Panc1 (cell line): ENCODE results near the gene TTC24. TPM values are rescaled to one million over a fixed set of nuclear protein-coding genes. Genes with fewer than 3 reads are reported as not detected.

Experiments used
- ATAC-seq: fragments of 200-7000 bp; cut with Tn5 transposase; 2 replicates; pipeline ENCODE4 v1.9.1; 2020; ENCODE audit warnings: mild to moderate bottlenecking, moderate library complexity
- BruUV-seq: library from RNA; stranded (reverse); fragments of 400-500 nt; replicated peaks from 2 replicates; lab custom pipeline; 2021; lab: Mats Ljungman, UMichigan
- CTCF ChIA-PET: fragments of 300-600 bp; sonication (Branson Sonifier 250); formaldehyde crosslinking; loops from one replicate; lab custom pipeline; 2022; ENCODE audit warnings: antibody characterized with exemption; lab: Charles Lee
- POLR2A ChIA-PET: fragments of 300-600 bp; sonication (Branson Sonifier 250); formaldehyde crosslinking; loops from one replicate; lab custom pipeline; 2022; ENCODE audit warnings: antibody characterized with exemption; lab: Charles Lee
- DNase-seq: peaks from one replicate; pipeline ENCODE4 v3.0.0-alpha.2; 2010; ENCODE audit warnings: low read depth, low spot score
- H3K27ac ChIP-seq: 2 replicates; pipeline ENCODE4 v1.5.1; 2011; ENCODE audit warnings: mild to moderate bottlenecking, low read length, inconsistent platforms
- H3K27me3 ChIP-seq: fragments of 200-500 bp; sonication (Bioruptor generic); 2 replicates; pipeline ENCODE4 v1.6.0; 2014; ENCODE audit warnings: low read length, inconsistent platforms; ENCODE audit not compliant: control insufficient read depth, insufficient read depth
- H3K36me3 ChIP-seq: fragments of 200-500 bp; sonication (Bioruptor generic); 2 replicates; pipeline ENCODE4 v1.5.1; 2014; ENCODE audit warnings: inconsistent platforms, mild to moderate bottlenecking, low read length, moderate library complexity; ENCODE audit not compliant: control insufficient read depth, insufficient read depth
- H3K4me1 ChIP-seq: 2 replicates; pipeline ENCODE4 v1.5.1; 2011; ENCODE audit warnings: inconsistent platforms, mild to moderate bottlenecking, low read length, moderate library complexity; ENCODE audit not compliant: control insufficient read depth, insufficient read depth
- H3K4me3 ChIP-seq, 2 experiments: 2 replicates each; pipeline ENCODE4 v1.5.1; 2011 to 2012; ENCODE audit warnings: low read depth in 2 of 2, low read length in 2 of 2, mild to moderate bottlenecking in 2 of 2, inconsistent platforms in 1 of 2, moderate library complexity in 1 of 2
- H3K9me3 ChIP-seq: fragments of 200-500 bp; sonication (Bioruptor generic); 2 replicates; pipeline ENCODE4 v1.5.1; 2014; ENCODE audit warnings: low read depth, mild to moderate bottlenecking, inconsistent platforms, low read length, moderate library complexity; ENCODE audit not compliant: control insufficient read depth, insufficient read depth
- CTCF ChIP-seq: fragments of 450-650 bp; IDR thresholded peaks from 2 replicates; pipeline ENCODE4 v1.5.1; 2017; ENCODE audit warnings: mild to moderate bottlenecking
- POLR2AphosphoS5 ChIP-seq: IDR thresholded peaks from 2 replicates; pipeline ENCODE4 v1.6.1; 2012; ENCODE audit warnings: mild to moderate bottlenecking, low read depth, low read length, moderate library complexity
- REST ChIP-seq, 2 experiments: IDR thresholded peaks; 2 replicates each; pipeline ENCODE4 v1.6.1; 2011 to 2012; ENCODE audit warnings: low read depth in 2 of 2, control low read depth in 1 of 2, low read length in 1 of 2, mild to moderate bottlenecking in 1 of 2, moderate library complexity in 1 of 2; ENCODE audit not compliant: insufficient read depth in 1 of 2
- SIN3A ChIP-seq: IDR thresholded peaks from 2 replicates; pipeline ENCODE4 v1.6.1; 2012; ENCODE audit warnings: low read depth, mild to moderate bottlenecking, low read length, moderate library complexity, borderline replicate concordance; ENCODE audit not compliant: insufficient read depth
- TCF7L2 ChIP-seq: IDR thresholded peaks from 2 replicates; pipeline ENCODE4 v1.6.1; 2011; ENCODE audit warnings: mild to moderate bottlenecking, low read depth, low read length, inconsistent platforms
- in situ Hi-C: cut with HindIII; loops from 2 replicates; pipeline ENCODE4 v1.10.0; 2016; ENCODE audit warnings: low sequenced_read_pairs, low pct_unique_long_range_greater_than_20kb
- intact Hi-C: fragments of 100-400 bp; cut with micrococcal nuclease; formaldehyde crosslinking; loops from one replicate; pipeline ENCODE4 v1.10.0; 2022; ENCODE audit not compliant: unreplicated experiment
- total RNA-seq: library from RNA; stranded (reverse); gene quantifications from one replicate; pipeline ENCODE4 v1.2.1, GENCODE V29; 2021; ENCODE audit not compliant: unreplicated experiment

The TTC24 gene
- total RNA-seq, 1 experiment from 2014 or later: not detected

- ATAC-seq (no peak), DNase-seq (no peak)
- H3K36me3 ChIP-seq: peaks cover 7% of the 10 kb centered on the region
- no peak overlapping the region for H3K27ac ChIP-seq
- in situ Hi-C loops: no loop called here
- ChIA-PET POLR2A (no interaction called here), CTCF (interaction anchor here (0.6 kb wide), 3 partner anchors 13 to 100 kb away, joined by 5 to 9 read pairs (median 5); no protein-coding TSS in a partner anchor)
- no peak for TF ChIP-seq SIN3A
- no peak for TF ChIP-seq TCF7L2
- no peak for TF ChIP-seq CTCF
- no peak for TF ChIP-seq POLR2AphosphoS5
- no peak for TF ChIP-seq REST (IDR thresholded peaks at IDR 0.05; ENCODE audit: insufficient read depth in 1 of 2, low read depth in 2 of 2, low read length in 1 of 2)
- no peak overlapping the region for H3K4me3 ChIP-seq
- H3K9me3 ChIP-seq: no peaks in the 10 kb centered on the region
- intact Hi-C loops: no loop called here
- H3K4me1 ChIP-seq: peaks cover 36% of the 10 kb centered on the region
- no peaks in the 10 kb centered on the region for H3K27me3 ChIP-seq
- no TSS peak for BruUV-seq
Measured at GRCh38 chr1:156589546-156589945, 10.0 kb downstream of the TTC24 start.

- CTCF ChIA-PET: interaction anchor here (0.6 kb wide), 1 partner anchor 99 kb away, joined by 5 read pairs; no protein-coding TSS in a partner anchor
- no peaks in the 10 kb centered on the region for H3K9me3 ChIP-seq
- in situ Hi-C loops (no loop called here), intact Hi-C loops (no loop called here)
- peak overlapping the region; percentile 71 to 84 for H3K4me3 ChIP-seq
- no peak for TF ChIP-seq POLR2AphosphoS5
- no peak for TF ChIP-seq SIN3A
- no peak for TF ChIP-seq CTCF
- no peak for TF ChIP-seq REST (IDR thresholded peaks at IDR 0.05; ENCODE audit: insufficient read depth in 1 of 2, low read depth in 2 of 2, low read length in 1 of 2)
- no peak for TF ChIP-seq TCF7L2
- peak overlapping the region; percentile 99 for H3K27ac ChIP-seq
- peaks cover 32% of the 10 kb centered on the region for H3K4me1 ChIP-seq
- no peaks in the 10 kb centered on the region for H3K27me3 ChIP-seq
- DNase-seq: no peak
- peaks cover 9% of the 10 kb centered on the region for H3K36me3 ChIP-seq
- no peak for ATAC-seq
- POLR2A ChIA-PET: interaction anchor here (0.7 to 1.0 kb wide), 2 partner anchors 9 to 86 kb away, joined by 4 read pairs; no protein-coding TSS in a partner anchor
- BruUV-seq: no TSS peak
Measured at GRCh38 chr1:156590326-156591180, 11.0 kb downstream of the TTC24 start.
